Measurements from ENCODE around the gene ANKRD11. TPM values are rescaled to one million over a fixed set of nuclear protein-coding genes. Genes with fewer than 3 reads are reported as not detected.

ANKRD11 gene
- polyA plus RNA-seq, 1 donor from 2014 or later: 32.5 TPM

DNA sequence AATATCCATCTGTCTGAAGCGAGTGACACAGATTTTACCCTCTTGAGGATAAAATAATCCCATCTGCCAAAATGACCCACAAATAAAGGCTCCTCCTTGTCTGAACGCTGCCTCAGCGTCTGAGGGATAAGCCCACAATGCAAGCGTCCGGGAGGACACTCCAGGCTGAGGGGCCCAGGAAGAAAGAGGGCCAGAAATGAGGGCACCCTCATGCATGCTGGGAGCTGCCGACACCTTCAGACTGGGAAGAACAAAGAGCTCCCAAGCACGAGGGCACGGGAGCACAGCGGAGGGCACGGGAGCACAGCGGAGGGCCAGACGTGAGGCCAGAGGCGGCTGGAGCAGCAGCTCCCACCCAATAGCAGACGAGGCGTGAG lies 145.9 kb downstream of the ANKRD11 start (continued):
- TF ChIP-seq, protein P1, sequence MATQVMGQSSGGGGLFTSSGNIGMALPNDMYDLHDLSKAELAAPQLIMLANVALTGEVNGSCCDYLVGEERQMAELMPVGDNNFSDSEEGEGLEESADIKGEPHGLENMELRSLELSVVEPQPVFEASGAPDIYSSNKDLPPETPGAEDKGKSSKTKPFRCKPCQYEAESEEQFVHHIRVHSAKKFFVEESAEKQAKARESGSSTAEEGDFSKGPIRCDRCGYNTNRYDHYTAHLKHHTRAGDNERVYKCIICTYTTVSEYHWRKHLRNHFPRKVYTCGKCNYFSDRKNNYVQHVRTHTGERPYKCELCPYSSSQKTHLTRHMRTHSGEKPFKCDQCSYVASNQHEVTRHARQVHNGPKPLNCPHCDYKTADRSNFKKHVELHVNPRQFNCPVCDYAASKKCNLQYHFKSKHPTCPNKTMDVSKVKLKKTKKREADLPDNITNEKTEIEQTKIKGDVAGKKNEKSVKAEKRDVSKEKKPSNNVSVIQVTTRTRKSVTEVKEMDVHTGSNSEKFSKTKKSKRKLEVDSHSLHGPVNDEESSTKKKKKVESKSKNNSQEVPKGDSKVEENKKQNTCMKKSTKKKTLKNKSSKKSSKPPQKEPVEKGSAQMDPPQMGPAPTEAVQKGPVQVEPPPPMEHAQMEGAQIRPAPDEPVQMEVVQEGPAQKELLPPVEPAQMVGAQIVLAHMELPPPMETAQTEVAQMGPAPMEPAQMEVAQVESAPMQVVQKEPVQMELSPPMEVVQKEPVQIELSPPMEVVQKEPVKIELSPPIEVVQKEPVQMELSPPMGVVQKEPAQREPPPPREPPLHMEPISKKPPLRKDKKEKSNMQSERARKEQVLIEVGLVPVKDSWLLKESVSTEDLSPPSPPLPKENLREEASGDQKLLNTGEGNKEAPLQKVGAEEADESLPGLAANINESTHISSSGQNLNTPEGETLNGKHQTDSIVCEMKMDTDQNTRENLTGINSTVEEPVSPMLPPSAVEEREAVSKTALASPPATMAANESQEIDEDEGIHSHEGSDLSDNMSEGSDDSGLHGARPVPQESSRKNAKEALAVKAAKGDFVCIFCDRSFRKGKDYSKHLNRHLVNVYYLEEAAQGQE (IDR thresholded peaks at IDR 0.05; ENCODE audit: borderline replicate concordance): no peak

DNA sequence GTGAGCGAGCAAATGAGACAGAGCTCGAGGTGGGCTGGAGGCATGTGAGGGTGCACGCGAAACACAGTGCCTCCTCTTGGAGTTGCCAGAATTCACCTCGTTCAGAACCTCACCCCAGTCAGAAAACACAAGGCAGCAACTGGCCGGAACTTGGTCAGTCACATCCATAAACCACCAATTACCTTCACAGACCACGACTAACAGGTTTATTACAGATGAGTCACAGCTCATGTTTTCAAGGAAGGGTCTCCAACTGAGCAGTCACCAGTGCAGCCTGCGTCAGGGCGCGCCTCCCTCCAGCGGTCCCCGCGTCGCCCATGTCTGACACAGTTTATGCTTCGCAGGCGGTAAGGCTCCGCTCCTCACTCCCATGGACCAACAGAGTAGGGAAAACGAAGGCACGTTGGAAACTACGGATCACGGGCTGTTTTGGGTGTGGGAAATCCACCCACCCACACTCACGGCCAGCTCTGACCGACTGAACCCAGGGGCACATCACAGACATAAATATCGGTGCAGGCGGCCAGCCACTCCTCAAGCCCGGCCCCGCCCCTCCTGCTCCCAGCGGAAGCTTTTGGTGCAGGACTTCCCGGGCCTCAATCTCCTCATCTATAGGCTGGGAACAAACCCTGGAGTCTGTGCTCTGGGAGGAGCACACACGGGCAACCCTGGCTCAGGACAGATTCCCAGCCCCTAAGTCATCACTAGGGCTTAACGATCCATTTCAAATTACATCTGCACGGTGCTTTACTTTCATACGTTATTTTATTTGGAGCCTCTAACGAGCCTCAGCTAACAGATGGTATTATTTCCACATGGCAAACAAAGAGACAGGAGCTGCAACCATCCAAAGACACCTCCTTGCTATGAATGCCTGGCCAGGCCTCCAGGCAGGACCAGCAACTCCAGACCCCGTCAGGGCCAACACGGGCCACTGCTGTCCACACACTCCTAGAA lies 146.6 kb downstream of the ANKRD11 start:
- Histone ChIP-seq H2AFZ (ENCODE audit: low read depth, low read length) (no peak overlapping the region), H3K9me2 (ENCODE audit: insufficient read depth, low read length) (no peaks in the 10 kb centered on the region), H3K79me2 (replicated peaks; ENCODE audit: insufficient read depth, low read length) (peaks cover 93% of the 10 kb centered on the region), H3F3A (ENCODE audit: insufficient read depth, low read length, poor library complexity, severe bottlenecking) (no peaks in the 10 kb centered on the region), H3K9me3 (ENCODE audit: low read length) (no peaks in the 10 kb centered on the region), H3K9ac (ENCODE audit: low read length) (no peak overlapping the region), H3K4me2 (ENCODE audit: low read length) (no peak overlapping the region), H3K27me3 (ENCODE audit: insufficient read depth, low read depth, low read length) (no peaks in the 10 kb centered on the region), H3K27ac (ENCODE audit: low read length) (no peak overlapping the region), H3K4me3 (ENCODE audit: low read length) (no peak overlapping the region), H3K36me3 (ENCODE audit: insufficient read depth, low read length) (no peaks in the 10 kb centered on the region), H4K20me1 (ENCODE audit: insufficient read depth) (peaks cover 5% of the 10 kb centered on the region)
- no peak for TF ChIP-seq EZH2 (IDR thresholded peaks at IDR 0.05; ENCODE audit: borderline replicate concordance, insufficient read depth, low read length, poor library complexity, severe bottlenecking)
- TF ChIP-seq RAD21 (conservative IDR thresholded peaks at IDR 0.05): no peak

DNA sequence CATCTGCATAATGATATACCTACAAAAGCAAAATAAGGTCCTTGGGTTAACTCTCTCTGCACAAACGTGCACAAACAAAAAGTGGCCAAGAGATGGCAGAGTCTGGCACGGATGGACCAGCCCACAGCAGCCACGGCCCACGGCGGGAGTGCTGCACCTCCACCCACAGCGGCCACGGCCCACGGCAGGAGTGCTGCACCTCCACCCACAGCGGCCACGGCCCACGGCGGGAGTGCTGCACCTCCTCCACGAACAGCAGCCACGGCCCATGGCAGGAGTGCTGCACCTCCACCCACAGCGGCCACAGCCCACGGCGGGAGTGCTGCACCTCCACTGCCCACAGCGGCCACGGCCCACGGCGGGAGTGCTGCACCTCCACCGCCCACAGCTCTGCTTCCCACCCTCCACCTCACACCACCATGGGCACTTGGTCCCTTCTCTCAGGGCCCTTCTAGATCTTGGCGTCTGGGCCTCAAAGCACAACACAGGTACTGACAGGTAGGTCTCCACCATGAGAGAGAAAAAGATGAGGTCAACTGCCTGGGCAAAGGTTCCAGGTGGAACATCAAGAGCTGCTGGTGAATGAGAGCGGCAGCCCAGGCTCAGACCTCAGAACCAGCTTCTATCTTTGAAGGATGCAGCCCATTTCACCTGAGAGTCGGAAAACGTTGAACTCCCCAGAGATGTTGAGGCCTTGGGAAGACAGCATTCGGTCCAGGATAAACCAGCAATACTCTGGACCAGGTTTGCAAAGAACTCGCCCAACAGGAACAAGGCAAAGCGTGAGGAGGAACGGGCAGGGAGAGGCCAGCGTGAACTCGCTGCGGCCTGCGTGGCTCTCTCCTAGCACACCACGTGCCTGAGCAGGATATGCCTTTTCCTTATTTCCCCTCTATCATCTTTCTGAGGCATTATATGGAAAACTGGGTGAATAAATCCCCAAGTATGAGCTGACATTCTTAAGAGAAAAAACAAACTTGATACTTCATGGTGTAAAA lies 148.4 kb downstream of the ANKRD11 start:
- no peak for TF ChIP-seq EP300 (conservative IDR thresholded peaks at IDR 0.05; ENCODE audit: poor library complexity, severe bottlenecking)
- TF ChIP-seq, protein P2, sequence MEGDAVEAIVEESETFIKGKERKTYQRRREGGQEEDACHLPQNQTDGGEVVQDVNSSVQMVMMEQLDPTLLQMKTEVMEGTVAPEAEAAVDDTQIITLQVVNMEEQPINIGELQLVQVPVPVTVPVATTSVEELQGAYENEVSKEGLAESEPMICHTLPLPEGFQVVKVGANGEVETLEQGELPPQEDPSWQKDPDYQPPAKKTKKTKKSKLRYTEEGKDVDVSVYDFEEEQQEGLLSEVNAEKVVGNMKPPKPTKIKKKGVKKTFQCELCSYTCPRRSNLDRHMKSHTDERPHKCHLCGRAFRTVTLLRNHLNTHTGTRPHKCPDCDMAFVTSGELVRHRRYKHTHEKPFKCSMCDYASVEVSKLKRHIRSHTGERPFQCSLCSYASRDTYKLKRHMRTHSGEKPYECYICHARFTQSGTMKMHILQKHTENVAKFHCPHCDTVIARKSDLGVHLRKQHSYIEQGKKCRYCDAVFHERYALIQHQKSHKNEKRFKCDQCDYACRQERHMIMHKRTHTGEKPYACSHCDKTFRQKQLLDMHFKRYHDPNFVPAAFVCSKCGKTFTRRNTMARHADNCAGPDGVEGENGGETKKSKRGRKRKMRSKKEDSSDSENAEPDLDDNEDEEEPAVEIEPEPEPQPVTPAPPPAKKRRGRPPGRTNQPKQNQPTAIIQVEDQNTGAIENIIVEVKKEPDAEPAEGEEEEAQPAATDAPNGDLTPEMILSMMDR (IDR thresholded peaks at IDR 0.05; ENCODE audit: poor library complexity, severe bottlenecking): peak; percentile 30
- H3K9me2 ChIP-seq (ENCODE audit: insufficient read depth, low read length): no peaks in the 10 kb centered on the region
- peak overlapping the region; percentile 1 for H3K4me3 ChIP-seq (ENCODE audit: low read length)
- H3K36me3 ChIP-seq (ENCODE audit: insufficient read depth, low read length): no peaks in the 10 kb centered on the region
- no peak overlapping the region for H3K4me2 ChIP-seq (ENCODE audit: low read length)
- H3K9me3 ChIP-seq (ENCODE audit: low read length): no peaks in the 10 kb centered on the region
- no peaks in the 10 kb centered on the region for H3K27me3 ChIP-seq (ENCODE audit: insufficient read depth, low read depth, low read length)
- H4K20me1 ChIP-seq (ENCODE audit: insufficient read depth): peaks cover 5% of the 10 kb centered on the region
- H3K79me2 ChIP-seq (replicated peaks; ENCODE audit: insufficient read depth, low read length): peaks cover 91% of the 10 kb centered on the region
- H3F3A ChIP-seq (ENCODE audit: insufficient read depth, low read length, poor library complexity, severe bottlenecking): no peaks in the 10 kb centered on the region
- no peak overlapping the region for H2AFZ ChIP-seq (ENCODE audit: low read depth, low read length)
- no peak overlapping the region for H3K9ac ChIP-seq (ENCODE audit: low read length)
- peak overlapping the region; percentile 9 for H3K27ac ChIP-seq (ENCODE audit: low read length)
